ENCODE measurements around the gene PPIF. TPM values are rescaled to one million over a fixed set of nuclear protein-coding genes. Genes with fewer than 3 reads are reported as not detected.
"Not testable (repeated sequence)": the region's sequence is repeated elsewhere in the genome, so short reads cannot be mapped to it uniquely, and the experiment has no call there.

The PPIF gene
- total RNA-seq, 1 donor from 2014 or later = 18.8 TPM

- DNase-seq (ENCODE audit: low spot score) = no peak
- intact Hi-C loops (cut with DNase I) = no loop called here
- no peak for ATAC-seq
Observed at GRCh38 chr10:79328147-79328701, 19.0 kb upstream of the PPIF start.

GRCh38 chr10:79328737-79329504, 18.3 kb upstream of the PPIF start:
- DNase-seq (ENCODE audit: low spot score) (no peak), ATAC-seq (no peak)
- intact Hi-C loops (cut with DNase I) = no loop called here

- intact Hi-C loops (cut with DNase I) = no loop called here
- ATAC-seq = no peak
- DNase-seq (ENCODE audit: low spot score) = no peak
Observed at GRCh38 chr10:79329529-79329928, 17.7 kb upstream of the PPIF start.

- DNase-seq (ENCODE audit: low spot score) (no peak), ATAC-seq (no peak)
- intact Hi-C loops (cut with DNase I) = no loop called here
Observed at GRCh38 chr10:79331226-79331625, 16.0 kb upstream of the PPIF start.

GRCh38 chr10:79331709-79332108, 15.6 kb upstream of the PPIF start:
- intact Hi-C loops (cut with DNase I) = no loop called here
- ATAC-seq (peak; percentile 30), DNase-seq (ENCODE audit: low spot score) (no peak)

- intact Hi-C loops (cut with DNase I); DNase-seq (ENCODE audit: low spot score); ATAC-seq: not testable (repeated sequence)
Observed at GRCh38 chr10:79332610-79333315, 14.5 kb upstream of the PPIF start.

- ATAC-seq = no peak
- no peak for DNase-seq (ENCODE audit: low spot score)
- intact Hi-C loops (cut with DNase I) = no loop called here
Observed at GRCh38 chr10:79333513-79333912, 13.8 kb upstream of the PPIF start.

- no peak for ATAC-seq
- intact Hi-C loops (cut with DNase I) = no loop called here
- DNase-seq (ENCODE audit: low spot score) = no peak
Observed at GRCh38 chr10:79334573-79334972, 12.7 kb upstream of the PPIF start.

- ATAC-seq = peak; percentile 11
- intact Hi-C loops (cut with DNase I) = no loop called here
- no peak for DNase-seq (ENCODE audit: low spot score)
Observed at GRCh38 chr10:79335094-79335469, 12.2 kb upstream of the PPIF start.

- DNase-seq (ENCODE audit: low spot score) (no peak), ATAC-seq (peak; percentile 49)
- intact Hi-C loops (cut with DNase I) = no loop called here
Observed at GRCh38 chr10:79335470-79336235, 11.6 kb upstream of the PPIF start.

GRCh38 chr10:79336276-79336675, 11.0 kb upstream of the PPIF start:
- ATAC-seq (no peak), DNase-seq (ENCODE audit: low spot score) (no peak)
- intact Hi-C loops (cut with DNase I) = no loop called here

GRCh38 chr10:79336739-79337138, 10.5 kb upstream of the PPIF start:
- intact Hi-C loops (cut with DNase I) = no loop called here
- no peak for DNase-seq (ENCODE audit: low spot score)
- ATAC-seq = no peak

GRCh38 chr10:79337783-79338469, 9.3 kb upstream of the PPIF start:
- DNase-seq (ENCODE audit: low spot score); intact Hi-C loops (cut with DNase I); ATAC-seq: not testable (repeated sequence)

- intact Hi-C loops (cut with DNase I) = no loop called here
- DNase-seq (ENCODE audit: low spot score) (peak; percentile 35), ATAC-seq (no peak)
Observed at GRCh38 chr10:79339266-79339665, 8.0 kb upstream of the PPIF start.

GRCh38 chr10:79340646-79341244, 6.5 kb upstream of the PPIF start:
- peak; percentile 49 for ATAC-seq

GRCh38 chr10:79342295-79342761, 4.9 kb upstream of the PPIF start:
- DNase-seq (ENCODE audit: low spot score) (no peak), ATAC-seq (no peak)
- intact Hi-C loops (cut with DNase I) = no loop called here

More at GRCh38 chr10:79340646-79341244, 6.5 kb upstream of the PPIF start:
- DNase-seq (ENCODE audit: low spot score) = no peak
- intact Hi-C loops (cut with DNase I) = no loop called here

GRCh38 chr10:79342811-79343561, 4.3 kb upstream of the PPIF start:
- DNase-seq (ENCODE audit: low spot score) (no peak), ATAC-seq (no peak)
- intact Hi-C loops (cut with DNase I) = no loop called here

Data from sciatic nerve (tissue), 2 donors.